H1 (cell line): Measurements from ENCODE around the gene CCDC121. TPM values are rescaled to one million over a fixed set of nuclear protein-coding genes. Genes with fewer than 3 reads are reported as not detected.

Source experiments
- CTCF ChIA-PET: fragments of 300-600 bp; sonication (Branson Sonifier 250); formaldehyde crosslinking; loops from one replicate; lab custom pipeline; 2021; ENCODE audit not compliant: partially characterized antibody; lab: Charles Lee
- POLR2A ChIA-PET: fragments of 300-600 bp; sonication (Branson Sonifier 250); formaldehyde crosslinking; loops from one replicate; lab custom pipeline; 2021; ENCODE audit warnings: inconsistent platforms; ENCODE audit not compliant: partially characterized antibody; lab: Charles Lee
- DNase-seq, 2 experiments: peaks; one replicate each; pipeline versions ENCODE4 v3.0.0 to v3.0.0-alpha.2; 2010 to 2022; ENCODE audit warnings: low spot score in 2 of 2, low read depth in 1 of 2, mixed read lengths in 1 of 2
- FAIRE-seq: peaks from 2 replicates; lab custom pipeline; 2011; peaks lifted over from hg19 to GRCh38; lab: Jason Lieb, UNC
- H2AFZ ChIP-seq: 2 replicates; pipeline ENCODE4 v1.8.1; 2012; ENCODE audit warnings: low read length, inconsistent platforms
- H2AK5ac ChIP-seq: 2 replicates; pipeline ENCODE4 v1.6.1; 2013; ENCODE audit warnings: low read depth, low read length
- H2BK120ac ChIP-seq: replicated peaks from 2 replicates; pipeline ENCODE3; 2013; ENCODE audit warnings: low read depth, low read length, inconsistent platforms
- H2BK12ac ChIP-seq: 2 replicates; pipeline ENCODE4 v1.6.1; 2013; ENCODE audit warnings: low read depth, low read length
- H2BK15ac ChIP-seq: 2 replicates; pipeline ENCODE4 v1.6.1; 2013; ENCODE audit warnings: low read length
- H2BK20ac ChIP-seq: 2 replicates; pipeline ENCODE4 v1.6.1; 2013; ENCODE audit warnings: low read length
- H2BK5ac ChIP-seq: 2 replicates; pipeline ENCODE4 v1.6.1; 2013; ENCODE audit warnings: low read depth, low read length
- H3K14ac ChIP-seq: 2 replicates; pipeline ENCODE4 v1.6.1; 2013; ENCODE audit warnings: inconsistent platforms; ENCODE audit not compliant: insufficient read length
- H3K18ac ChIP-seq: 2 replicates; pipeline ENCODE4 v1.6.1; 2013; ENCODE audit warnings: low read length; ENCODE audit errors: extremely low read depth
- H3K23ac ChIP-seq: 2 replicates; pipeline ENCODE4 v1.6.1; 2013; ENCODE audit warnings: inconsistent platforms; ENCODE audit not compliant: insufficient read length
- H3K23me2 ChIP-seq: 2 replicates; pipeline ENCODE4 v1.6.1; 2013; ENCODE audit warnings: low read depth, low read length
- H3K27ac ChIP-seq: 2 replicates; pipeline ENCODE4 v1.6.1; 2011; ENCODE audit warnings: low read depth, low read length, inconsistent platforms
- H3K27me3 ChIP-seq, 4 experiments: replicated peaks in 1 of 4; 1 replicate in 1 of 4; 2 replicates in 3 of 4; pipeline versions ENCODE4 v1.6.1 to v1.8.1; 2011 to 2013; ENCODE audit warnings: low read length in 3 of 4, mild to moderate bottlenecking in 3 of 4, inconsistent platforms in 2 of 4, mixed read lengths in 2 of 4, moderate library complexity in 1 of 4; ENCODE audit not compliant: control insufficient read depth in 3 of 4, insufficient read depth in 3 of 4; ENCODE audit errors: extremely low read depth in 1 of 4
- H3K36me3 ChIP-seq, 4 experiments: 2 replicates each; pipeline versions ENCODE4 v1.6.1 to v1.8.1; 2011 to 2013; ENCODE audit warnings: mild to moderate bottlenecking in 4 of 4, low read length in 3 of 4, moderate library complexity in 2 of 4, control low read depth in 1 of 4, inconsistent platforms in 1 of 4; ENCODE audit not compliant: insufficient read depth in 4 of 4, control insufficient read depth in 2 of 4
- H3K4ac ChIP-seq: replicated peaks from 2 replicates; pipeline ENCODE3; 2013; ENCODE audit warnings: low read length, low read depth, mixed read lengths, inconsistent platforms; ENCODE audit not compliant: insufficient read length
- H3K4me1 ChIP-seq, 4 experiments: replicated peaks in 1 of 4; 1 replicate in 1 of 4; 2 replicates in 3 of 4; pipeline versions ENCODE4 v1.6.1 to v1.8.1; 2011 to 2013; ENCODE audit warnings: low read length in 3 of 4, inconsistent platforms in 2 of 4, mixed read lengths in 1 of 4; ENCODE audit not compliant: insufficient read depth in 4 of 4, control insufficient read depth in 3 of 4
- H3K4me2 ChIP-seq, 2 experiments: 2 replicates each; pipeline versions ENCODE4 v1.6.1 to v1.8.1; 2011 to 2013; ENCODE audit warnings: low read depth in 2 of 2, low read length in 2 of 2, control low read depth in 1 of 2, inconsistent platforms in 1 of 2, mild to moderate bottlenecking in 1 of 2; ENCODE audit not compliant: insufficient read depth in 1 of 2
- H3K4me3 ChIP-seq, 4 experiments: fragments of 200-600, 300-600 bp in 1 of 4; sonication (generic), shearing (Covaris generic), sonication (Bioruptor Twin) in 1 of 4; 2 replicates each; pipeline versions ENCODE4 v1.5.1 to v1.8.1; 2011 to 2016; ENCODE audit warnings: low read length in 4 of 4, low read depth in 3 of 4, control low read depth in 2 of 4, inconsistent platforms in 2 of 4, mild to moderate bottlenecking in 2 of 4, mixed read lengths in 1 of 4, moderate library complexity in 1 of 4; ENCODE audit not compliant: insufficient read depth in 2 of 4; ENCODE audit errors: extremely low read depth in 1 of 4
- H3K56ac ChIP-seq: replicated peaks from 2 replicates; pipeline ENCODE3; 2013; ENCODE audit warnings: low read depth, mild to moderate bottlenecking, mixed read lengths, low read length, inconsistent platforms; ENCODE audit not compliant: insufficient read length
- H3K79me1 ChIP-seq: 2 replicates; pipeline ENCODE4 v1.6.1; 2013; ENCODE audit warnings: low read depth, low read length, control low read depth
- H3K79me2 ChIP-seq, 2 experiments: 2 replicates each; pipeline versions ENCODE4 v1.6.1 to v1.8.1; 2012 to 2013; ENCODE audit warnings: low read length in 2 of 2, mild to moderate bottlenecking in 2 of 2, inconsistent platforms in 1 of 2; ENCODE audit not compliant: insufficient read depth in 2 of 2, control insufficient read depth in 1 of 2
- H3K9ac ChIP-seq, 4 experiments: replicated peaks in 1 of 4; 1 replicate in 1 of 4; 2 replicates in 3 of 4; pipeline versions ENCODE4 v1.6.1 to v1.8.1; 2011 to 2013; ENCODE audit warnings: low read depth in 3 of 4, low read length in 3 of 4, control low read depth in 2 of 4, mild to moderate bottlenecking in 2 of 4, moderate library complexity in 2 of 4, inconsistent platforms in 1 of 4; ENCODE audit errors: extremely low read depth in 1 of 4
- H3K9me3 ChIP-seq, 2 experiments: 2 replicates each; pipeline versions ENCODE4 v1.6.1 to v1.8.1; 2012 to 2013; ENCODE audit warnings: mild to moderate bottlenecking in 2 of 2, moderate library complexity in 2 of 2, control low read depth in 1 of 2, inconsistent platforms in 1 of 2, low read depth in 1 of 2, low read length in 1 of 2, mixed read lengths in 1 of 2; ENCODE audit not compliant: insufficient read depth in 2 of 2
- H4K20me1 ChIP-seq, 2 experiments: replicated peaks in 1 of 2; 2 replicates each; pipeline versions ENCODE3 to v1.8.1; 2011 to 2013; ENCODE audit warnings: inconsistent platforms in 2 of 2, low read length in 2 of 2, mild to moderate bottlenecking in 1 of 2; ENCODE audit not compliant: insufficient read depth in 2 of 2, control insufficient read depth in 1 of 2
- H4K5ac ChIP-seq: 2 replicates; pipeline ENCODE4 v1.6.1; 2013; ENCODE audit warnings: low read length, low read depth, mixed read lengths, inconsistent platforms; ENCODE audit not compliant: insufficient read length
- H4K8ac ChIP-seq: 2 replicates; pipeline ENCODE4 v1.8.0; 2013; ENCODE audit warnings: mild to moderate bottlenecking, moderate library complexity, low read length, inconsistent platforms; ENCODE audit not compliant: insufficient read depth; ENCODE audit errors: extremely low read depth
- H4K91ac ChIP-seq: replicated peaks from 2 replicates; pipeline ENCODE3; 2013; ENCODE audit warnings: low read length, mixed read lengths, inconsistent platforms; ENCODE audit not compliant: insufficient read length
- RAD21 ChIP-seq, 2 experiments: IDR thresholded peaks in 1 of 2; conservative IDR thresholded peaks in 1 of 2; 2 replicates each; pipeline ENCODE4 v1.6.1; 2011; ENCODE audit warnings: low read depth in 2 of 2, low read length in 2 of 2, improper control_type of control experiment in 1 of 2, inconsistent platforms in 1 of 2, mild to moderate bottlenecking in 1 of 2, moderate library complexity in 1 of 2
- RFX5 ChIP-seq: IDR thresholded peaks from 2 replicates; pipeline ENCODE4 v1.6.1; 2011; ENCODE audit warnings: low read depth, low read length, improper control_type of control experiment, borderline replicate concordance
- WGBS, 2 experiments: shearing (Covaris generic) in 1 of 2; methylation state at CpG; one replicate each; pipeline versions ENCODE4 v1.1.6 to v1.1.7; 2013 to 2015; ENCODE audit warnings: low lambda C conversion rate in 2 of 2, mixed read lengths in 2 of 2, inconsistent platforms in 1 of 2, low coverage in 1 of 2, missing lambda C conversion rate in 1 of 2; ENCODE audit not compliant: insufficient replicate concordance in 2 of 2, insufficient coverage in 1 of 2, insufficient read length in 1 of 2; ENCODE audit errors: extremely low coverage in 1 of 2, missing lambda C conversion rate in 1 of 2; 5-methylcytosine and 5-hydroxymethylcytosine counted together
- polyA plus RNA-seq, 7 experiments: library from polyadenylated mRNA; depleted of rRNA in 3 of 7; stranded (reverse) in 5 of 7; unstranded in 2 of 7; fragments of >200 nt in 5 of 7; fragments of 200-250 nt in 2 of 7; gene quantifications; 1 replicate in 5 of 7; 2 replicates in 1 of 7; 4 replicates in 1 of 7; pipeline versions ENCODE4 v1.2.1 to v1.2.3, GENCODE V29; 2011 to 2013; ENCODE audit warnings: missing spikeins in 2 of 7, mixed read lengths in 2 of 7
- total RNA-seq: library from RNA; stranded (reverse); fragmentation: NEBNext Ultra II Directional; extraction: Animal tissue kit (Norgen Biotek cat#: 25700); gene quantifications from 2 replicates; pipeline ENCODE4 v1.2.1, GENCODE V29; 2021

Gene CCDC121
- total and polyA plus RNA-seq, 2 of the 8 experiments (the other 6 are each of a cell fraction or from before 2014, with no cell fraction given): 0.68 to 1.5 TPM

- peaks cover 5 to 32% (median 18%) of the 10 kb centered on the region in 4 experiments; a peak in 7 of 8 replicates for H3K36me3 ChIP-seq
- H4K8ac ChIP-seq: no peak overlapping the region
- peaks cover 0 to 1% (median 0%) of the 10 kb centered on the region in 4 experiments; a peak in 1 of 7 replicates for H3K27me3 ChIP-seq
- no peaks in the 10 kb centered on the region for H3K79me2 ChIP-seq
- CTCF ChIA-PET: interaction anchor here (5.0 kb wide), 1 partner anchor 10 kb away, joined by 25 read pairs; no protein-coding TSS in a partner anchor
- no peak overlapping the region for H3K4me2 ChIP-seq
- no peak overlapping the region for H3K23ac ChIP-seq
- H2BK5ac ChIP-seq: no peak overlapping the region
- no peak overlapping the region for H3K56ac ChIP-seq
- no peak overlapping the region for H3K27ac ChIP-seq
- H3K4me3 ChIP-seq: no peak overlapping the region
- H4K5ac ChIP-seq: no peak overlapping the region
- no peak overlapping the region for H3K9ac ChIP-seq
- no peak overlapping the region for H3K18ac ChIP-seq
- 91% methylated on average over 5 of the region's 5 CpGs; no CpG with 5 or more reads in 1 of the 2 experiments for WGBS, 2 experiments
- no peak overlapping the region for H2AK5ac ChIP-seq
- H2BK15ac ChIP-seq: no peak overlapping the region
- no peaks in the 10 kb centered on the region for H3K4me1 ChIP-seq
- no peaks in the 10 kb centered on the region for H3K23me2 ChIP-seq
- no peak for DNase-seq
- no peaks in the 10 kb centered on the region for H3K9me3 ChIP-seq
- no peak overlapping the region for H2BK12ac ChIP-seq
- no peaks in the 10 kb centered on the region for H3K79me1 ChIP-seq
- H3K14ac ChIP-seq: no peak overlapping the region
- H2AFZ ChIP-seq: no peak overlapping the region
- no peak overlapping the region for H2BK120ac ChIP-seq
- FAIRE-seq: no peak
- H4K20me1 ChIP-seq: peaks cover 0 to 2% of the 10 kb centered on the region in 2 experiments
- H3K4ac ChIP-seq: no peak overlapping the region
- H2BK20ac ChIP-seq: no peak overlapping the region
- no peak overlapping the region for H4K91ac ChIP-seq
- POLR2A ChIA-PET: interaction anchor here (1.5 kb wide), 1 partner anchor 10 kb away, joined by 5 read pairs; no protein-coding TSS in a partner anchor
- TF ChIP-seq RFX5 (no peak), RAD21 (IDR thresholded peaks at IDR 0.05 in 1 of 2, conservative IDR thresholded peaks at IDR 0.05 in 1 of 2; ENCODE audit: low read depth in 2 of 2, low read length in 2 of 2) (no peak)
Observed at GRCh38 chr2:27672723-27673486, 44.1 kb upstream of the CCDC121 start.
